Ovary (tissue), 3 donors: ENCODE data around the gene BEAN1.

ENCODE experiments used
- POLR2A ChIP-seq: fragments of 450-650 bp; IDR thresholded peaks from one replicate; pipeline ENCODE4 v1.6.1; 2017; ENCODE audit warnings: antibody characterized with exemption, mild to moderate bottlenecking, moderate library complexity
- TF ChIP-seq, protein P1 (sequence below), 3 donors: fragments of 450-650 bp in 2 of 3; fragments of 200-600 bp in 1 of 3; IDR thresholded peaks; one replicate each; pipeline versions ENCODE4 v1.5.1 to v1.8.0; 2016 to 2022; ENCODE audit warnings: antibody characterized with exemption in 3 of 3, mild to moderate bottlenecking in 1 of 3
- donor health status: DM: no; HTN: no; CAD: no.

DNA sequence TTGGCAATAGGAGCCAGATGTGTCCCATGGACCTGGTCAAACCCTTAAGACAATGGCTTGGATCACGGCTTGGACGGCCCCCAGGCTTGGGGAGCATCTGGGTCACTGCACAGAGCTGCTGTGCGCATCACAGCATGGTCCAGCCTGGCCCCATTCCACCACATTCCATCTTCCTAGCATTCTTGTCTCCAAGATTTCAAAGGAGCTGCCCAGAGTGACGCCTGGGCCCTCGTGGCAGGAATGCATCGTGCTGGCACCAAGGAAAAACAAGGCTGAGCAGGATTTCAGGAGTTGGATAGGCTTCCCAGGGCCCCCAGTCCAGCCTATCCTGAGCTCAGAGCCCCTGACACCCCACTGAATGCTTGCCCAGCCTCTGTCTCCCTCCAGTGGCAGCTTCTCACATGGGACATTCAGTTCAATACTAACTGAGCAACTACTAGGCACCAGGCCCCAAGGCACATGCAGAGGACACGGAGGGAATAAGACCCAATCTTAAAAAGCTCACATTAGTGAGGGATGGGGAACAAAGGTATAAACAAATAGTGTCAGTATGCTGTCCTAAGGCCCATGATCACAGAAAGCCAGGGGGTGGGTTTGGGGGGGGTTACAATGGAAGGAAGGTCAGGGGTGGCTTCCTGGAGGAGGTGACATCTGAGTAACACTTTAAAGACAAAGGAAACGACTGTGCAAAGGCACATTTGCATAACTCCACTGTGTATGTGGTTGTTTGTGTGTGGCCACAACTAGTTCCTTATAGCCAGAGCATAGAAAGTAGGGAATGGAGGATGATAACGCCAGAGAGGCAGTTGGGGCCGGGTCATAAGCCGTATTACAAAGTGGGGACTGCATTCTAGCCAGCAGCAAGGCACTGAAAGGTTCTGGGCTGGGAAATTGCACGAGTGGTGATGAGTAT, 88.8 kb downstream of the BEAN1 start:
- TF ChIP-seq POLR2A = no peak
- TF ChIP-seq, protein P1, sequence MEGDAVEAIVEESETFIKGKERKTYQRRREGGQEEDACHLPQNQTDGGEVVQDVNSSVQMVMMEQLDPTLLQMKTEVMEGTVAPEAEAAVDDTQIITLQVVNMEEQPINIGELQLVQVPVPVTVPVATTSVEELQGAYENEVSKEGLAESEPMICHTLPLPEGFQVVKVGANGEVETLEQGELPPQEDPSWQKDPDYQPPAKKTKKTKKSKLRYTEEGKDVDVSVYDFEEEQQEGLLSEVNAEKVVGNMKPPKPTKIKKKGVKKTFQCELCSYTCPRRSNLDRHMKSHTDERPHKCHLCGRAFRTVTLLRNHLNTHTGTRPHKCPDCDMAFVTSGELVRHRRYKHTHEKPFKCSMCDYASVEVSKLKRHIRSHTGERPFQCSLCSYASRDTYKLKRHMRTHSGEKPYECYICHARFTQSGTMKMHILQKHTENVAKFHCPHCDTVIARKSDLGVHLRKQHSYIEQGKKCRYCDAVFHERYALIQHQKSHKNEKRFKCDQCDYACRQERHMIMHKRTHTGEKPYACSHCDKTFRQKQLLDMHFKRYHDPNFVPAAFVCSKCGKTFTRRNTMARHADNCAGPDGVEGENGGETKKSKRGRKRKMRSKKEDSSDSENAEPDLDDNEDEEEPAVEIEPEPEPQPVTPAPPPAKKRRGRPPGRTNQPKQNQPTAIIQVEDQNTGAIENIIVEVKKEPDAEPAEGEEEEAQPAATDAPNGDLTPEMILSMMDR (IDR thresholded peaks at IDR 0.05) = peak in 1 of 3 donors; percentile 10
